ENCODE measurements around the gene COL6A2.
"Not testable (repeated sequence)": the region's sequence is repeated elsewhere in the genome, so short reads cannot be mapped to it uniquely, and the experiment has no call there.

COL6A2 gene

DNA sequence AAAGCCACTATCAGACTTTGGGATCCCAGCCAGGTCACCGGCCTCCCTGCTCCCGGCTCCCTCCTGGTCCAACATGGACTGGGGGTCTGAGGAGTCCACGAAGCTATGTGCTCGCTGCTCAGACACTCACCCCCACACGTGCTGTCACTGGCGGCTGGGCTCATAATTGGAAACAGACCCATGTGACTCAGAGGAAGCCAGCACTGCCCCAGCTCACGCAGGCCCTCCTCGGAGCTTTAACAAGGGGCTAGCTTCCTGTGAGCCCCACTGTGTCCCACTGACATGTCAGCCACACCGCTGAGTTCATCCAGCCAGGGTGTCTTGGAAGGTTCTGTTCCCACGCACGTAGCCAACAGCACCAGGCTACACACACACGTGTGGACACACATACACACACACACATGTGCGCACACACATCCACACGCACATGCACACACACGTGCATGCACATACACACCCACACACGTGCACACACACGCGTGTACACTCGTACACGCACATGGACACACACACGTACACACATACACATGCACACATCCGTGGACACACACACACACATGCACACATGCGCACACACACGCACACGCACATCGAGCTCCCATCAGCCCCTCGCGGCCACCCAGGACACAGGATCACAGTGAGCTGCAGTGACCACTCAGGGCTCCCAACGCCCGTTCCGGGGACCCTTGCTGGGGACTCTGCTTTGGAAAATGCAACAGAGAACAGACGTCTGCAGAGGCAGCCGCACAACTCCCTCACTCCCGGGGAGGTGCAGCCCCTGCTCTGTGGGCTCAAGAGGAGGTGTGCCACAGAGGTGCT lies 18.4 kb upstream of the COL6A2 start:
- no peak for DNase-seq

GRCh38 chr21:46080171-46081021 lies 17.5 kb upstream of the COL6A2 start:
- DNase-seq, result no peak

GRCh38 chr21:46081022-46081861 lies 16.7 kb upstream of the COL6A2 start:
- no peak for DNase-seq

DNA sequence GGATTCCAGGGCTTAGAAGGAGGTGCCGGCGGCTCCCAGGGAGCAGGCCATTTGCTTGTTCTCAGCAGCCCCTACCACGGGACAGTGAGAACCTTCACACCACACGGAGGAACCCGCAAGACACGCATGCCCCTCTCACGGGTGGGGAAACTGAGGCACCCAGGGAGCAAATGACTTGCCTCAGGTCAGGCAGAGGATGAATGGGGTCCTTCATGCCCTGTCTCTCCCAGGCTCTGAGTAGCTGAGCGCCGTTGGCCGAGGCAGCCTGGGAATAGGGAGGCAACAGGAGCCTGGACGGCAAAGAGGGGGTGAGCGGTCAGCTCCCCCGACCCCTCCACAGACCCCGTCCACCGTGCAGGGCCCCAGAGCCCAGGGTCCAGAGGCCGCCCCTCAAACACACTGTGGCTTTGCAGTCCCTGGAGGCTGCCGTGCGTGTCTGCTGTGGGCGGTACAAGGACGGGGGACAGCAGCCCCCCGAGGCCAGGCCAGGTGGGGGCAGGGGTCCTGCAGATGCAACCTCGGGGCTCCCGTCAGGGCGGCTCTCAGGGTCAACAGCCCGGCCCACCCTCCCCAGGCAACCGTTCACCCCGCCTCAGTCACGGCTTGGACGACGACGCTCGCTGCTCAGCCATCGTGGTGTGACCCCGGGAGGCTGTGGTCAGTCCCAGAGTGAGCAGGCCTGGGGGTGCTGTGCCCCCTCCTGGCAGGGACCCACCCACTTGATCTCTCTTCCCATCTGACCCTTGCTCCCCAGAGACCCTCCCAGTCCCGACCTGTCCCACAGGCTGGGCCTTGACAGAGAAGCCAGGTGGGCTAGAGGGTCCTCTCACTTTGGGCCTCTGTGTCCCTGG lies 15.8 kb upstream of the COL6A2 start:
- DNase-seq, result no peak

GRCh38 chr21:46082713-46082962 lies 15.3 kb upstream of the COL6A2 start:
- no peak for DNase-seq

- no peak for DNase-seq
Measured at GRCh38 chr21:46082963-46083790, 14.7 kb upstream of the COL6A2 start.

- no peak for DNase-seq
Measured at GRCh38 chr21:46083791-46084561, 13.9 kb upstream of the COL6A2 start.

DNA sequence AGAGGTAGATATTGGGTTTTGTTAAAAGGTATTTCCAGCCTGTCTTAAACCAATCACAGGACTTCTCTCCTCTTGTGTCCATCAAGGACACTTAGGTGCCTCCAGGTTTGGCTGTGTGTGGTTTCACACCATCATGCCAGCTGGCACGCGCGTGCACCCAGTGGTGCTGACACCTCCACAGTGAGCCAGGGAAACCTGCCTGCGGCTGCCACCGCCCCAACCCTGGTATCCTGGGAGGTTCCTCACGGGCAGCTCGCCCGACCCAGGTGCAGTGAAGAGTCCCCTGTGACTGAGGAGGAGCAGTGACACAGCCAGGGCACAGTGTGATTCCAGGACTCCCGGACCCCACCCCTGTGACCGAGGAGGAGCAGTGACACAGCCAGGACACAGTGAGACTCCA lies 13.2 kb upstream of the COL6A2 start:
- DNase-seq, result no peak

DNA sequence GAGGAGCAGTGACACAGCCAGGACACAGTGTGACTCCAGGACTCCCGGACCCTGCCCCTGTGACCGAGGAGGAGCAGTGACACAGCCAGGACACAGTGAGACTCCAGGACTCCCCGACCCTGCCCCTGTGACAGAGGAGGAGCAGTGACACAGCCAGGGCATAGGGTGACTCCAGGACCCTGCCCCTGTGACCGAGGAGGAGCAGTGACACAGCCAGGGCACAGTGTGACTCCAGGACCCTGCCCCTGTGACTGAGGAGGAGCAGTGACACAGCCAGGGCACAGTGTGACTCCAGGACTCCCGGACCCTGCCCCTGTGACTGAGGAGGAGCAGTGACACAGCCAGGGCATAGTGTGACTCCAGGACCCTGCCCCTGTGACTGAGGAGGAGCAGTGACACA lies 12.7 kb upstream of the COL6A2 start:
- not testable (repeated sequence) for DNase-seq

DNA sequence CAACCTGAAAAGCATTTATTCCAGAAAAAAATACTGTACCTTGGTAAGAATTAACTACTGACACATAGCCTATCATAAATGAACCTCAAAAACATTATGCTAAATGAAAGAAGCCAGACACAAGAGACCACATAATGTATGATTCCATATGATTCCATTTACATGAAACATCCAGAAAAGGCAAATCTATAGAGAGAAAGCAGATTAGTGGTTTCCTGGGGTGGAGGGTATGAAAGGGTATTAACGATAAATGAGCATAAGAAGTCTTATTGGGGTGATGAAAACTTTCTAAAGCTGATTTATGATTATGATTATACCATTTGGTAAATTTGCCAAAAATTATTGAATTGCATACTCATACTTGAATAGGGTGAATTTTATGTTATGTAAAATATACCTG lies 10.3 kb upstream of the COL6A2 start:
- no peak for DNase-seq

DNA sequence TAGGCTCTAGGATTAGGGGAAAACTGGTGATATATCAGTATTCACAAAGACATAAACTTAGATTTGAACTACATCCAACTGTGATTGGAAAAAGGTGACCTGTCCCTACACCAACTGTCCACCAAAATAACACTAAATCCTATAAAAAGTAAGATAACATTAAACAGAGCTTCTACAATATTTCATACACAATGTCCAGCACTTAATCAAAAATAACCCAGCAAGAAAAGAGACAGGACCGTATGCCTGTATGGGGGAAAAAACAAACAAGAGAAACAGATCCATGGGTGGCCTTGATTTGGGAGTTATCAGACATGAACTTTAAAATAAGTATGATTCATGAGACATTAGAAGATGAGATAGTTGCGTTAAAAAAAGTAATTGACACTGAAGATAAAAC lies 9.7 kb upstream of the COL6A2 start:
- no peak for DNase-seq

- DNase-seq, result no peak
Measured at GRCh38 chr21:46089285-46089684, 8.6 kb upstream of the COL6A2 start.

GRCh38 chr21:46091118-46091517 lies 6.8 kb upstream of the COL6A2 start:
- DNase-seq, result no peak

- no peak for DNase-seq
Measured at GRCh38 chr21:46091631-46092025, 6.3 kb upstream of the COL6A2 start.

GRCh38 chr21:46092026-46092764 lies 5.7 kb upstream of the COL6A2 start:
- DNase-seq, result no peak

DNA sequence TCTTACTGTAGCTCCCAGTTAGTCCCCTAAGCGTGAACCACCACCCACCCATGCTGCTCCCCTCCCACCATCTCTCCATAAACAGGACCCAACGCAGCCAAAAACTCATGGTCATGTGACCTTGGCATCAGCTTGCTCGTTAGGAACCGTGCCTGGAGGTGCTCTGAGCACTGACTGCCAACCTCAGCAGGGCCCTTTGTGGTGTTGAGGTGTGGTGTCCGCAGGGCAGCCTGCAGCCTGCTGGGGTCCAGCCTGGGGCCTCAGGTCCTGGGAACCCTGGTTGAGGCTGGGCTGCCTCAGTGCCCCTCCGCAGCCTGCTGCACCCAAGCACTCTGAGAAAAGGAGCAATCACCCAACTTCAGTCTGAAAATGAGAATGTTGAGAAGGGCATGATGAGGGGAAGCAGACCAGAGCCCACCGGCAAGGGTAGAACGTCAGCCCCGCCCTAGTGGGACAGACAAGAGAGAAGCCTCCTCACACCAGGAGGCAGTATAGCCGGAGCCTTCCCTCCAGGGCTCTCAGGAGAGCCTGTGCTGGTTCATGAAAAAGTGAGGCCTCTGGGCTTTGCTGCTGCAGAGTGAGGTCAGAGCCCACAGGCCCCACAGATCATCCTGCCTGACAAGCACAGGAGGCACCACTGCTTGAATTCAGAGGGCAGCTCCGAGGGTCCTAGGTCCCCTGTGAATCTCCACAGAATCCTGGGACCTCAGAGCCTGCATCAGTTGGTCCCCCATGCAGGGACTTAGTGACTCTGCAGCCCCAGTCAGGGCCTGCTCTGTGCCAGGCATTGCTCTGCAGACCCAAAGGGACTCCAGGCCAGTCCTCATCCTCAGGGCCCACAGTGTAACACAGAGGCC lies 4.9 kb upstream of the COL6A2 start:
- no peak for DNase-seq

DNA sequence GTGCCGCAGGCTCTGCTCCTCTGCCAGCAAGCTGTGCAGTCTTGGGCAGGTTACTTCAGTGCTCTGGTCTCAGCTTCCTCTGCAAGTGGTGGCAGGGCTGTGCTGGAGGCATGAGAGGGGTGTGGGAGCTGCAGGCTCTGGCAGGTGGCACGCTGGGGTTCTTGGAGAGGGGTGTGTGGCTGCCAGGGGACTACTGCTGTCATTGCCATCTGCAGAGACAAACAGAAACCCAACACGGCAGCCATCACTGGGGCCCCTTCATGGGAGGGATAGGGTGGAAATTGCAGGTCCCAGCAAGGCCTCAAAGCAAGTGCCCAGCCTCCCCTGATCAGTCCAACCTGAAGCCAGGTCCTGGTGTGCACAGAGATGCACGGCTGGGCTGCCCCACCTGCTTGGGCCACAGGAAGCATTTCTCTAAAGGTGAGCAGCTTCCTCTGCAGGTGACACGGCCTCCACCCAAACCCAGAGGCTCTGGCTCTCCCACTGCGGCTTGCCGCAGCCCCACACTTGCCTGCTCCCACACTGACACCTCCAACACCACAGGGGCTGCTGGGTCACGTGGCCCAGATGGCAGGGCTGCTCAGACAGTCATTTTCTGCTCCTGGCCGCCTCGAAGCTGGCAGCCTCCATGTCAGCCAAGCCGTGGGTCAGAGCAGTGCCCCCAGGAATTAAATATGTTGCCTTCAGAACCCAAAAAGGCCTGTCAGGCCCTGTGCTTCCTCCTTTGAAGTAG lies 4.1 kb upstream of the COL6A2 start:
- DNase-seq, result no peak

DNA sequence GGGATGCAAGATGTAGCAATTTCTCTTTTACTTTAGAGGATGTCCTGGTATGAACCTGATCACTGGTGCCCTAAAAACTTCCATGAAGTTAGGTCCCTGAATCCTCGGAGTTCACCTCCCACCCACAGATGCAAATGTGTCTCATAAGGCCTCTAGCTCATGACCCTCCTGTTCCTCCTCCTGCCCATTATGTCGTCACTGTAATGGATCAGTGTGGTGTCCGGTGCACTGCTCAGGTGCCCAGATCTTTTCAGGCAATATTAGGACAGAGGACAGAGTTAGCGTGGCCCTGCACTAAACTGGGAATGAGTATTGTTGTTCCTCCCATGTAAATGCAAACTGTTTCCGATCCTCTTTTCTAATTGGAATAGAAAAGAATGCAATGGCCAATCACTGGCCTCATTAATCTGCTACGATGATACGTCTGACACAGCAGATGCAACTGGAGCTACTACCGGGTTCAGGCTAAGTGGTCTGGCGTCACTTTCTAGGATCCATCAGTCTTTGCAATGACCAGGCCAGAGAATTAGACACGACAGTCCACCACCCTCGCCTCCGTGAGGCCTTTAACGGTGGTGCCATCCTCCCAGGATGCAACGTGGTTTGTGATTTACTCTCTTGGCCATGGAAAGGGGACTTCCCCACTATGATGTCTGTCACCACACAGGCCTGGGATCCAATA lies 3.4 kb upstream of the COL6A2 start:
- no peak for DNase-seq
